Measurements from ENCODE around the gene RIMKLA. TPM values are rescaled to one million over a fixed set of nuclear protein-coding genes. Genes with fewer than 3 reads are reported as not detected.
A peak's percentile ranks its signal among the peaks of the same experiment; 100 is the strongest.

The RIMKLA gene, protein sequence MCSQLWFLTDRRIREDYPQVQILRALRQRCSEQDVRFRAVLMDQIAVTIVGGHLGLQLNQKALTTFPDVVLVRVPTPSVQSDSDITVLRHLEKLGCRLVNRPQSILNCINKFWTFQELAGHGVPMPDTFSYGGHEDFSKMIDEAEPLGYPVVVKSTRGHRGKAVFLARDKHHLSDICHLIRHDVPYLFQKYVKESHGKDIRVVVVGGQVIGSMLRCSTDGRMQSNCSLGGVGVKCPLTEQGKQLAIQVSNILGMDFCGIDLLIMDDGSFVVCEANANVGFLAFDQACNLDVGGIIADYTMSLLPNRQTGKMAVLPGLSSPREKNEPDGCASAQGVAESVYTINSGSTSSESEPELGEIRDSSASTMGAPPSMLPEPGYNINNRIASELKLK
- total RNA-seq (1 to 10 TPM in 1 of 2 donors, under 1 TPM in 1; 0.71 to 8.9 TPM), polyA plus RNA-seq (1 to 10 TPM in 1 of 2 donors, under 1 TPM in 1; 0.92 to 1.9 TPM)
- long read RNA-seq, donor 1: 0 reads
- long read RNA-seq, donor 2: 0 reads
- long read RNA-seq, donor 3: 0 reads
- long read RNA-seq, donor 4: 0 reads
- long read RNA-seq, donor 5: 0 reads

- H3K4me3 ChIP-seq: peak within 1 kb of the TSS; percentile 72
- no peak within 1 kb of the TSS for H3K9ac ChIP-seq (ENCODE audit: insufficient read depth in 1 of 2, low read length in 2 of 2)
- DNase-seq (peak; percentile 43 to 64 (median 58)), ATAC-seq (ENCODE audit: insufficient read depth, low FRiP score) (peak; percentile 92)
- WGBS, 2 donors: 1% methylated on average over 58 to 101 of the region's 101 CpGs
- peaks cover 0 to 39% (median 27%) of the 10 kb centered on the region in 3 donors for H3K27me3 ChIP-seq (ENCODE audit: control insufficient read depth in 3 of 3, insufficient read depth in 3 of 3, low read length in 2 of 3)
- no peaks in the 10 kb centered on the region for H3K9me3 ChIP-seq (ENCODE audit: control insufficient read depth in 4 of 4, insufficient read depth in 3 of 4, low read length in 3 of 4)
- no peak within 1 kb of the TSS for H3K27ac ChIP-seq (ENCODE audit: low read depth in 1 of 2, low read length in 1 of 2)
- peaks cover 0 to 10% (median 3%) of the 10 kb centered on the region in 5 donors for H3K4me1 ChIP-seq (ENCODE audit: control insufficient read depth in 5 of 5, insufficient read depth in 5 of 5, low read length in 5 of 5)
- TF ChIP-seq, protein P1, sequence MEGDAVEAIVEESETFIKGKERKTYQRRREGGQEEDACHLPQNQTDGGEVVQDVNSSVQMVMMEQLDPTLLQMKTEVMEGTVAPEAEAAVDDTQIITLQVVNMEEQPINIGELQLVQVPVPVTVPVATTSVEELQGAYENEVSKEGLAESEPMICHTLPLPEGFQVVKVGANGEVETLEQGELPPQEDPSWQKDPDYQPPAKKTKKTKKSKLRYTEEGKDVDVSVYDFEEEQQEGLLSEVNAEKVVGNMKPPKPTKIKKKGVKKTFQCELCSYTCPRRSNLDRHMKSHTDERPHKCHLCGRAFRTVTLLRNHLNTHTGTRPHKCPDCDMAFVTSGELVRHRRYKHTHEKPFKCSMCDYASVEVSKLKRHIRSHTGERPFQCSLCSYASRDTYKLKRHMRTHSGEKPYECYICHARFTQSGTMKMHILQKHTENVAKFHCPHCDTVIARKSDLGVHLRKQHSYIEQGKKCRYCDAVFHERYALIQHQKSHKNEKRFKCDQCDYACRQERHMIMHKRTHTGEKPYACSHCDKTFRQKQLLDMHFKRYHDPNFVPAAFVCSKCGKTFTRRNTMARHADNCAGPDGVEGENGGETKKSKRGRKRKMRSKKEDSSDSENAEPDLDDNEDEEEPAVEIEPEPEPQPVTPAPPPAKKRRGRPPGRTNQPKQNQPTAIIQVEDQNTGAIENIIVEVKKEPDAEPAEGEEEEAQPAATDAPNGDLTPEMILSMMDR (IDR thresholded peaks at IDR 0.05; ENCODE audit: control extremely low read depth, extremely low read depth): no peak
- no peaks in the 10 kb centered on the region for H3K36me3 ChIP-seq (ENCODE audit: control insufficient read depth in 4 of 4, insufficient read depth in 4 of 4, low read length in 4 of 4)
These were observed at the start of gene RIMKLA for GRCh38 chr1:42380586-42381279. RIMKLA (plus strand) TSS chr1:42380792; CDS start chr1:42380935, 143 bp downstream.

DNA sequence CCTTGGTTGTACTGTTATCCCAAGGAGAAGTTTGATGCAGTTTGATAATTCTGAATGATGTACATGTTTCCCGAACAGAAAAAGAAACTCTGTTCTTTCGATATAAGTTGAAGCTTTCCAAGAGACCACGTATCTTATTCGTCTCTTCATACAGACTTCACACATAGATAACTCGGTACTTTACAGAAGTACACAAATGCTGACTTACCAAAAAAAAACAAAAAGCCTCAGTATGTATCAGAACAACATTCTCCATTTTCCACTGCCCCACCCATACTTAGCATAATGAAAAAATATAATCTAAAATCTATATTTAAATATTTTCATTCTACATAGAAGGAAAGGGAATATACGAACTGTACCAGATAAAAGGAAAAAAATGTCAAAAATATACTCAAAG is 47.7 kb upstream of the RIMKLA start:
- no peak overlapping the region for H3K4me3 ChIP-seq
- peaks cover 5 to 32% (median 8%) of the 10 kb centered on the region in 5 donors for H3K4me1 ChIP-seq (ENCODE audit: control insufficient read depth in 5 of 5, insufficient read depth in 5 of 5, low read length in 5 of 5)
- H3K27me3 ChIP-seq (ENCODE audit: control insufficient read depth in 3 of 3, insufficient read depth in 3 of 3, low read length in 2 of 3): no peaks in the 10 kb centered on the region
- peaks cover 0 to 4% (median 0%) of the 10 kb centered on the region in 4 donors for H3K36me3 ChIP-seq (ENCODE audit: control insufficient read depth in 4 of 4, insufficient read depth in 4 of 4, low read length in 4 of 4)
- ATAC-seq (ENCODE audit: insufficient read depth, low FRiP score): no peak
- H3K9ac ChIP-seq (ENCODE audit: insufficient read depth in 1 of 2, low read length in 2 of 2): no peak overlapping the region
- no peak overlapping the region for H3K27ac ChIP-seq (ENCODE audit: low read depth in 1 of 2, low read length in 1 of 2)
- TF ChIP-seq, protein P1 (IDR thresholded peaks at IDR 0.05; ENCODE audit: control extremely low read depth, extremely low read depth): no peak
- H3K9me3 ChIP-seq (ENCODE audit: control insufficient read depth in 4 of 4, insufficient read depth in 3 of 4, low read length in 3 of 4): peaks cover 0 to 1% (median 0%) of the 10 kb centered on the region in 4 donors
- DNase-seq: no peak
- WGBS, 2 donors: 75 to 77% methylated on average over 6 of the region's 6 CpGs

- H3K4me3 ChIP-seq: peak overlapping the region; percentile 91
- TF ChIP-seq, protein P1 (IDR thresholded peaks at IDR 0.05; ENCODE audit: control extremely low read depth, extremely low read depth): no peak
- ATAC-seq (ENCODE audit: insufficient read depth, low FRiP score): no peak
- H3K9me3 ChIP-seq (ENCODE audit: control insufficient read depth in 4 of 4, insufficient read depth in 3 of 4, low read length in 3 of 4): peaks cover 0 to 1% (median 0%) of the 10 kb centered on the region in 4 donors
- H3K9ac ChIP-seq (ENCODE audit: insufficient read depth in 1 of 2, low read length in 2 of 2): peak overlapping the region; percentile 2 to 83
- H3K27me3 ChIP-seq (ENCODE audit: control insufficient read depth in 3 of 3, insufficient read depth in 3 of 3, low read length in 2 of 3): no peaks in the 10 kb centered on the region
- DNase-seq: peak in 2 of 3 donors; percentile 29 to 52
- peaks cover 0 to 4% (median 0%) of the 10 kb centered on the region in 4 donors for H3K36me3 ChIP-seq (ENCODE audit: control insufficient read depth in 4 of 4, insufficient read depth in 4 of 4, low read length in 4 of 4)
- H3K27ac ChIP-seq (ENCODE audit: low read depth in 1 of 2, low read length in 1 of 2): peak overlapping the region; percentile 1 to 95
- peaks cover 3 to 32% (median 8%) of the 10 kb centered on the region in 5 donors for H3K4me1 ChIP-seq (ENCODE audit: control insufficient read depth in 5 of 5, insufficient read depth in 5 of 5, low read length in 5 of 5)
- WGBS, 2 donors: 1 to 4% methylated on average over 6 of the region's 6 CpGs
These were observed 46.8 kb upstream of the RIMKLA start for GRCh38 chr1:42333662-42334239.

Data from lung (tissue), 16 donors.